ENCODE data around the gene C9orf152.
"Not testable (repeated sequence)": the region's sequence is repeated elsewhere in the genome, so short reads cannot be mapped to it uniquely, and the experiment has no call there.

Gene C9orf152

GRCh38 chr9:110217656-110218099 is 9.7 kb upstream of the C9orf152 start:
- no peak overlapping the region for H3K4me3 ChIP-seq (ENCODE audit: low read depth in 1 of 5, low read length in 5 of 5)
- H3K36me3 ChIP-seq (ENCODE audit: control insufficient read depth in 5 of 5, insufficient read depth in 5 of 5, low read length in 5 of 5), result no peaks in the 10 kb centered on the region
- no peaks in the 10 kb centered on the region for H3K9me3 ChIP-seq (ENCODE audit: control insufficient read depth in 5 of 5, low read length in 5 of 5)
- H3K4me1 ChIP-seq (ENCODE audit: control insufficient read depth in 5 of 5, insufficient read depth in 5 of 5, low read length in 5 of 5), result peaks cover 0 to 14% (median 2%) of the 10 kb centered on the region in 5 donors
- no peaks in the 10 kb centered on the region for H3K27me3 ChIP-seq (ENCODE audit: control insufficient read depth in 5 of 5, insufficient read depth in 4 of 5, low read length in 5 of 5)
- H3K27ac ChIP-seq (ENCODE audit: low read depth, low read length), result no peak overlapping the region
- H3K9ac ChIP-seq (ENCODE audit: low read length in 5 of 5), result no peak overlapping the region

GRCh38 chr9:110214586-110215355 is 6.8 kb upstream of the C9orf152 start:
- Histone ChIP-seq H3K27ac (ENCODE audit: low read depth, low read length) (no peak overlapping the region), H3K9me3 (ENCODE audit: control insufficient read depth in 5 of 5, low read length in 5 of 5) (peaks cover 0 to 4% (median 0%) of the 10 kb centered on the region in 5 donors), H3K9ac (ENCODE audit: low read length in 5 of 5) (no peak overlapping the region), H3K27me3 (ENCODE audit: control insufficient read depth in 5 of 5, insufficient read depth in 4 of 5, low read length in 5 of 5) (no peaks in the 10 kb centered on the region), H3K4me1 (ENCODE audit: control insufficient read depth in 5 of 5, insufficient read depth in 5 of 5, low read length in 5 of 5) (peaks cover 0 to 14% (median 2%) of the 10 kb centered on the region in 5 donors), H3K36me3 (ENCODE audit: control insufficient read depth in 5 of 5, insufficient read depth in 5 of 5, low read length in 5 of 5) (no peaks in the 10 kb centered on the region), H3K4me3 (ENCODE audit: low read depth in 1 of 5, low read length in 5 of 5) (no peak overlapping the region)

- Histone ChIP-seq H3K36me3 (ENCODE audit: control insufficient read depth in 5 of 5, insufficient read depth in 5 of 5, low read length in 5 of 5) (no peaks in the 10 kb centered on the region), H3K9ac (ENCODE audit: low read length in 5 of 5) (no peak overlapping the region), H3K9me3 (ENCODE audit: control insufficient read depth in 5 of 5, low read length in 5 of 5) (peaks cover 0 to 4% (median 0%) of the 10 kb centered on the region in 5 donors), H3K4me1 (ENCODE audit: control insufficient read depth in 5 of 5, insufficient read depth in 5 of 5, low read length in 5 of 5) (peaks cover 0 to 14% (median 2%) of the 10 kb centered on the region in 5 donors), H3K27me3 (ENCODE audit: control insufficient read depth in 5 of 5, insufficient read depth in 4 of 5, low read length in 5 of 5) (no peaks in the 10 kb centered on the region), H3K4me3 (ENCODE audit: low read depth in 1 of 5, low read length in 5 of 5) (no peak overlapping the region), H3K27ac (ENCODE audit: low read depth, low read length) (no peak overlapping the region)
Measured at GRCh38 chr9:110214090-110214489, 6.1 kb upstream of the C9orf152 start.

- Histone ChIP-seq H3K27ac (ENCODE audit: low read depth, low read length) (no peak overlapping the region), H3K9me3 (ENCODE audit: control insufficient read depth in 5 of 5, low read length in 5 of 5) (peaks cover 0 to 4% (median 0%) of the 10 kb centered on the region in 5 donors), H3K4me3 (ENCODE audit: low read depth in 1 of 5, low read length in 5 of 5) (no peak overlapping the region), H3K27me3 (ENCODE audit: control insufficient read depth in 5 of 5, insufficient read depth in 4 of 5, low read length in 5 of 5) (no peaks in the 10 kb centered on the region), H3K36me3 (ENCODE audit: control insufficient read depth in 5 of 5, insufficient read depth in 5 of 5, low read length in 5 of 5) (no peaks in the 10 kb centered on the region), H3K4me1 (ENCODE audit: control insufficient read depth in 5 of 5, insufficient read depth in 5 of 5, low read length in 5 of 5) (peaks cover 0 to 14% (median 2%) of the 10 kb centered on the region in 5 donors), H3K9ac (ENCODE audit: low read length in 5 of 5) (no peak overlapping the region)
Measured at GRCh38 chr9:110213413-110214044, 5.6 kb upstream of the C9orf152 start.

- Histone ChIP-seq H3K27ac (ENCODE audit: low read depth, low read length) (no peak overlapping the region), H3K9me3 (ENCODE audit: control insufficient read depth in 5 of 5, low read length in 5 of 5) (peaks cover 0 to 4% (median 0%) of the 10 kb centered on the region in 5 donors), H3K9ac (ENCODE audit: low read length in 5 of 5) (no peak overlapping the region), H3K4me1 (ENCODE audit: control insufficient read depth in 5 of 5, insufficient read depth in 5 of 5, low read length in 5 of 5) (no peaks in the 10 kb centered on the region), H3K36me3 (ENCODE audit: control insufficient read depth in 5 of 5, insufficient read depth in 5 of 5, low read length in 5 of 5) (no peaks in the 10 kb centered on the region), H3K4me3 (ENCODE audit: low read depth in 1 of 5, low read length in 5 of 5) (no peak overlapping the region), H3K27me3 (ENCODE audit: control insufficient read depth in 5 of 5, insufficient read depth in 4 of 5, low read length in 5 of 5) (peaks cover 0 to 10% (median 3%) of the 10 kb centered on the region in 5 donors)
Measured at GRCh38 chr9:110207071-110207641, 803 bp downstream of the C9orf152 start.

GRCh38 chr9:110206389-110206788 is 1.6 kb downstream of the C9orf152 start:
- H3K27ac ChIP-seq (ENCODE audit: low read depth, low read length), result no peak overlapping the region
- no peak overlapping the region for H3K4me3 ChIP-seq (ENCODE audit: low read depth in 1 of 5, low read length in 5 of 5)
- H3K9me3 ChIP-seq (ENCODE audit: control insufficient read depth in 5 of 5, low read length in 5 of 5), result peaks cover 0 to under 1% (median 0%) of the 10 kb centered on the region in 5 donors
- H3K36me3 ChIP-seq (ENCODE audit: control insufficient read depth in 5 of 5, insufficient read depth in 5 of 5, low read length in 5 of 5), result no peaks in the 10 kb centered on the region
- peaks cover 0 to 10% (median 3%) of the 10 kb centered on the region in 5 donors for H3K27me3 ChIP-seq (ENCODE audit: control insufficient read depth in 5 of 5, insufficient read depth in 4 of 5, low read length in 5 of 5)
- no peak overlapping the region for H3K9ac ChIP-seq (ENCODE audit: low read length in 5 of 5)
- no peaks in the 10 kb centered on the region for H3K4me1 ChIP-seq (ENCODE audit: control insufficient read depth in 5 of 5, insufficient read depth in 5 of 5, low read length in 5 of 5)

GRCh38 chr9:110205612-110206011 is 2.3 kb downstream of the C9orf152 start:
- not testable (repeated sequence) for H3K36me3 ChIP-seq (ENCODE audit: control insufficient read depth in 5 of 5, insufficient read depth in 5 of 5, low read length in 5 of 5); H3K4me1 ChIP-seq (ENCODE audit: control insufficient read depth in 5 of 5, insufficient read depth in 5 of 5, low read length in 5 of 5); H3K4me3 ChIP-seq (ENCODE audit: low read depth in 1 of 5, low read length in 5 of 5); H3K9ac ChIP-seq (ENCODE audit: low read length in 5 of 5); H3K27ac ChIP-seq (ENCODE audit: low read depth, low read length); H3K9me3 ChIP-seq (ENCODE audit: control insufficient read depth in 5 of 5, low read length in 5 of 5); H3K27me3 ChIP-seq (ENCODE audit: control insufficient read depth in 5 of 5, insufficient read depth in 4 of 5, low read length in 5 of 5)

GRCh38 chr9:110202232-110202631 is 5.7 kb downstream of the C9orf152 start:
- H3K27me3 ChIP-seq (ENCODE audit: control insufficient read depth in 5 of 5, insufficient read depth in 4 of 5, low read length in 5 of 5), result peaks cover 0 to 8% (median 3%) of the 10 kb centered on the region in 5 donors
- no peak overlapping the region for H3K9ac ChIP-seq (ENCODE audit: low read length in 5 of 5)
- H3K4me3 ChIP-seq (ENCODE audit: low read depth in 1 of 5, low read length in 5 of 5), result no peak overlapping the region
- H3K36me3 ChIP-seq (ENCODE audit: control insufficient read depth in 5 of 5, insufficient read depth in 5 of 5, low read length in 5 of 5), result no peaks in the 10 kb centered on the region
- no peak overlapping the region for H3K27ac ChIP-seq (ENCODE audit: low read depth, low read length)
- peaks cover 0 to 3% (median 0%) of the 10 kb centered on the region in 5 donors for H3K4me1 ChIP-seq (ENCODE audit: control insufficient read depth in 5 of 5, insufficient read depth in 5 of 5, low read length in 5 of 5)
- H3K9me3 ChIP-seq (ENCODE audit: control insufficient read depth in 5 of 5, low read length in 5 of 5), result no peaks in the 10 kb centered on the region

- peaks cover 0 to 3% (median 0%) of the 10 kb centered on the region in 5 donors for H3K4me1 ChIP-seq (ENCODE audit: control insufficient read depth in 5 of 5, insufficient read depth in 5 of 5, low read length in 5 of 5)
- no peak overlapping the region for H3K4me3 ChIP-seq (ENCODE audit: low read depth in 1 of 5, low read length in 5 of 5)
- no peak overlapping the region for H3K9ac ChIP-seq (ENCODE audit: low read length in 5 of 5)
- no peaks in the 10 kb centered on the region for H3K9me3 ChIP-seq (ENCODE audit: control insufficient read depth in 5 of 5, low read length in 5 of 5)
- H3K27me3 ChIP-seq (ENCODE audit: control insufficient read depth in 5 of 5, insufficient read depth in 4 of 5, low read length in 5 of 5), result no peaks in the 10 kb centered on the region
- H3K36me3 ChIP-seq (ENCODE audit: control insufficient read depth in 5 of 5, insufficient read depth in 5 of 5, low read length in 5 of 5), result no peaks in the 10 kb centered on the region
- H3K27ac ChIP-seq (ENCODE audit: low read depth, low read length), result no peak overlapping the region
Measured at GRCh38 chr9:110199643-110200042, 8.3 kb downstream of the C9orf152 start.

- Histone ChIP-seq H3K27me3 (ENCODE audit: control insufficient read depth in 5 of 5, insufficient read depth in 4 of 5, low read length in 5 of 5) (no peaks in the 10 kb centered on the region), H3K4me3 (ENCODE audit: low read depth in 1 of 5, low read length in 5 of 5) (no peak overlapping the region), H3K27ac (ENCODE audit: low read depth, low read length) (no peak overlapping the region), H3K4me1 (ENCODE audit: control insufficient read depth in 5 of 5, insufficient read depth in 5 of 5, low read length in 5 of 5) (peaks cover 0 to 3% (median under 1%) of the 10 kb centered on the region in 5 donors), H3K9ac (ENCODE audit: low read length in 5 of 5) (no peak overlapping the region), H3K36me3 (ENCODE audit: control insufficient read depth in 5 of 5, insufficient read depth in 5 of 5, low read length in 5 of 5) (no peaks in the 10 kb centered on the region), H3K9me3 (ENCODE audit: control insufficient read depth in 5 of 5, low read length in 5 of 5) (no peaks in the 10 kb centered on the region)
Measured at GRCh38 chr9:110198357-110198756, 9.6 kb downstream of the C9orf152 start.

All from subcutaneous abdominal adipose tissue (tissue), 5 donors.